Glutamatergic neuron (in vitro differentiated cells): ENCODE results near the gene MMP13. TPM values are rescaled to one million over a fixed set of nuclear protein-coding genes. Genes with fewer than 3 reads are reported as not detected.
"Not testable (repeated sequence)": the region's sequence is repeated elsewhere in the genome, so short reads cannot be mapped to it uniquely, and the experiment has no call there.

Experiments used
- DNase-seq: peaks from one replicate; pipeline ENCODE4 v3.0.0; 2022
- H3K27ac Mint-ChIP-seq: one replicate; pipeline ENCODE4 v1.8.0; 2020; ENCODE audit warnings: mild to moderate bottlenecking, mixed read lengths, inconsistent platforms; ENCODE audit not compliant: unreplicated experiment
- H3K27me3 Mint-ChIP-seq: one replicate; pipeline ENCODE4 v1.8.0; 2020; ENCODE audit warnings: mild to moderate bottlenecking, moderate library complexity, mixed read lengths, inconsistent platforms; ENCODE audit not compliant: unreplicated experiment
- H3K36me3 Mint-ChIP-seq: one replicate; pipeline ENCODE4 v1.8.0; 2020; ENCODE audit warnings: mild to moderate bottlenecking, mixed read lengths, inconsistent platforms; ENCODE audit not compliant: unreplicated experiment
- H3K4me1 Mint-ChIP-seq: one replicate; pipeline ENCODE4 v1.8.0; 2020; ENCODE audit warnings: mild to moderate bottlenecking, low read depth, mixed read lengths, inconsistent platforms; ENCODE audit not compliant: unreplicated experiment
- H3K4me3 Mint-ChIP-seq: one replicate; pipeline ENCODE4 v1.8.0; 2020; ENCODE audit warnings: mild to moderate bottlenecking, mixed read lengths, inconsistent platforms; ENCODE audit not compliant: unreplicated experiment
- H3K9me3 Mint-ChIP-seq: one replicate; pipeline ENCODE4 v1.8.0; 2020; ENCODE audit warnings: mild to moderate bottlenecking, moderate library complexity, mixed read lengths, inconsistent platforms; ENCODE audit not compliant: unreplicated experiment
- CTCF ChIP-seq: fragments of 200-600 bp; sonication (generic); IDR thresholded peaks from one replicate; pipeline ENCODE4 v1.5.0; 2021; ENCODE audit not compliant: partially characterized antibody, unreplicated experiment
- total RNA-seq: library from RNA; stranded (reverse); fragmentation: NEBNext Ultra II Directional; extraction: Animal tissue kit (Norgen Biotek cat#: 25700); gene quantifications from one replicate; pipeline ENCODE4 v1.2.1, GENCODE V29; 2021; ENCODE audit not compliant: unreplicated experiment

Gene MMP13
- total RNA-seq, 1 donor from 2014 or later, result not detected

GRCh38 chr11:102974552-102975280 lies 19.2 kb upstream of the MMP13 start:
- H3K27ac Mint-ChIP-seq, result no peak overlapping the region
- H3K27me3 Mint-ChIP-seq, result peaks cover 3% of the 10 kb centered on the region
- H3K4me1 Mint-ChIP-seq, result no peaks in the 10 kb centered on the region
- no peak for TF ChIP-seq CTCF
- H3K36me3 Mint-ChIP-seq, result no peaks in the 10 kb centered on the region
- H3K4me3 Mint-ChIP-seq, result no peak overlapping the region
- no peaks in the 10 kb centered on the region for H3K9me3 Mint-ChIP-seq
- DNase-seq, result no peak

- H3K4me3 Mint-ChIP-seq, result not testable (repeated sequence)
Observed at GRCh38 chr11:102973698-102974097, 18.2 kb upstream of the MMP13 start.

GRCh38 chr11:102972853-102973252 lies 17.3 kb upstream of the MMP13 start:
- no peak for TF ChIP-seq CTCF
- no peaks in the 10 kb centered on the region for H3K27me3 Mint-ChIP-seq
- no peak for DNase-seq
- no peak overlapping the region for H3K4me3 Mint-ChIP-seq
- H3K36me3 Mint-ChIP-seq, result no peaks in the 10 kb centered on the region
- H3K9me3 Mint-ChIP-seq, result no peaks in the 10 kb centered on the region
- H3K27ac Mint-ChIP-seq, result no peak overlapping the region
- no peaks in the 10 kb centered on the region for H3K4me1 Mint-ChIP-seq

More at GRCh38 chr11:102973698-102974097, 18.2 kb upstream of the MMP13 start:
- not testable (repeated sequence) for DNase-seq, H3K27ac Mint-ChIP-seq, H3K9me3 Mint-ChIP-seq, H3K27me3 Mint-ChIP-seq, H3K36me3 Mint-ChIP-seq, H3K4me1 Mint-ChIP-seq

GRCh38 chr11:102971766-102972165 lies 16.2 kb upstream of the MMP13 start:
- Mint-ChIP-seq H3K27me3 (no peaks in the 10 kb centered on the region), H3K36me3 (no peaks in the 10 kb centered on the region), H3K4me3 (no peak overlapping the region), H3K27ac (no peak overlapping the region), H3K9me3 (no peaks in the 10 kb centered on the region), H3K4me1 (no peaks in the 10 kb centered on the region)
- no peak for DNase-seq
- no peak for TF ChIP-seq CTCF

GRCh38 chr11:102967497-102967896 lies 12.0 kb upstream of the MMP13 start:
- H3K4me3 Mint-ChIP-seq, result no peak overlapping the region

More at GRCh38 chr11:102967497-102967896, 12.0 kb upstream of the MMP13 start:
- no peaks in the 10 kb centered on the region for H3K27me3 Mint-ChIP-seq
- TF ChIP-seq CTCF, result no peak
- DNase-seq, result no peak
- H3K4me1 Mint-ChIP-seq, result no peaks in the 10 kb centered on the region
- H3K27ac Mint-ChIP-seq, result no peak overlapping the region
- peaks cover 1% of the 10 kb centered on the region for H3K9me3 Mint-ChIP-seq
- H3K36me3 Mint-ChIP-seq, result no peaks in the 10 kb centered on the region
